ENCODE measurements around the gene EXOC6.

Gene EXOC6

GRCh38 chr10:93060887-93061593 is 212.7 kb downstream of the EXOC6 start:
- no peak for TF ChIP-seq ESRRG (CRISPR knock-in tag; IDR thresholded peaks at IDR 0.05)
- no peak for TF ChIP-seq PPARA (CRISPR knock-in tag; IDR thresholded peaks at IDR 0.05; ENCODE audit: borderline replicate concordance)
- no peak for TF ChIP-seq TSHZ2 (CRISPR knock-in tag; IDR thresholded peaks at IDR 0.05)
- no peak for TF ChIP-seq ISL1 (CRISPR knock-in tag; IDR thresholded peaks at IDR 0.05)
- no peak for TF ChIP-seq ZFP3 (CRISPR knock-in tag; IDR thresholded peaks at IDR 0.05)
- no peak for TF ChIP-seq BACH2 (CRISPR knock-in tag; IDR thresholded peaks at IDR 0.05; ENCODE audit: borderline replicate concordance)
- no peak for TF ChIP-seq ZNF8 (CRISPR knock-in tag; IDR thresholded peaks at IDR 0.05)
- no peak for TF ChIP-seq TOX (CRISPR knock-in tag; IDR thresholded peaks at IDR 0.05; ENCODE audit: borderline replicate concordance)
- no peak for TF ChIP-seq POU6F1 (CRISPR knock-in tag; IDR thresholded peaks at IDR 0.05; ENCODE audit: borderline replicate concordance, low read depth)

GRCh38 chr10:93061594-93062513 is 213.5 kb downstream of the EXOC6 start:
- ATAC-seq = no peak
- TF ChIP-seq OSR1 (CRISPR knock-in tag; IDR thresholded peaks at IDR 0.05) = no peak
- TF ChIP-seq ZNF8 (CRISPR knock-in tag; IDR thresholded peaks at IDR 0.05) = no peak
- no peak for TF ChIP-seq RARB (CRISPR knock-in tag; IDR thresholded peaks at IDR 0.05)
- no peak for TF ChIP-seq CSDC2 (CRISPR knock-in tag; IDR thresholded peaks at IDR 0.05)
- no peak for TF ChIP-seq TCF4 (CRISPR knock-in tag; IDR thresholded peaks at IDR 0.05; ENCODE audit: borderline replicate concordance)
- TF ChIP-seq ARNTL (CRISPR knock-in tag; IDR thresholded peaks at IDR 0.05; ENCODE audit: borderline replicate concordance, low read depth) = no peak
- TF ChIP-seq ESRRG (CRISPR knock-in tag; IDR thresholded peaks at IDR 0.05) = no peak

More at GRCh38 chr10:93060887-93061593, 212.7 kb downstream of the EXOC6 start:
- ATAC-seq = no peak

GRCh38 chr10:93062514-93063143 is 214.3 kb downstream of the EXOC6 start:
- TF ChIP-seq SNAI2 (CRISPR knock-in tag; IDR thresholded peaks at IDR 0.05) = no peak
- no peak for ATAC-seq

GRCh38 chr10:93063144-93063976 is 215.0 kb downstream of the EXOC6 start:
- no peak for ATAC-seq
- TF ChIP-seq ZNF565 (CRISPR knock-in tag; conservative IDR thresholded peaks at IDR 0.05; ENCODE audit: low read depth) (no peak), OSR1 (CRISPR knock-in tag; IDR thresholded peaks at IDR 0.05) (no peak), CSDC2 (CRISPR knock-in tag; IDR thresholded peaks at IDR 0.05) (no peak), ZFP3 (CRISPR knock-in tag; IDR thresholded peaks at IDR 0.05) (no peak), CSRNP3 (CRISPR knock-in tag; IDR thresholded peaks at IDR 0.05) (no peak), PPARA (CRISPR knock-in tag; IDR thresholded peaks at IDR 0.05; ENCODE audit: borderline replicate concordance) (no peak), POU6F1 (CRISPR knock-in tag; IDR thresholded peaks at IDR 0.05; ENCODE audit: borderline replicate concordance, low read depth) (no peak), ZNF8 (CRISPR knock-in tag; IDR thresholded peaks at IDR 0.05) (no peak), PATZ1 (CRISPR knock-in tag; IDR thresholded peaks at IDR 0.05; ENCODE audit: borderline replicate concordance) (no peak), BACH2 (CRISPR knock-in tag; IDR thresholded peaks at IDR 0.05; ENCODE audit: borderline replicate concordance) (no peak), ZFP30 (CRISPR knock-in tag; IDR thresholded peaks at IDR 0.05) (no peak), ESRRG (CRISPR knock-in tag; IDR thresholded peaks at IDR 0.05) (no peak), TCF4 (CRISPR knock-in tag; IDR thresholded peaks at IDR 0.05; ENCODE audit: borderline replicate concordance) (no peak)

Data from SK-N-SH treated with all-trans-retinoic acid at 6 μM for 48 hours (cell line).